GM18951 (cell line): ENCODE data around the gene LRFN4.

Experiments used
- POLR2A ChIP-seq: IDR thresholded peaks from 4 replicates; pipeline ENCODE4 v1.6.1; 2011; ENCODE audit warnings: mild to moderate bottlenecking; ENCODE audit not compliant: insufficient read length, insufficient read depth; ENCODE audit errors: extremely low read depth
- in situ Hi-C: fragments of 300-500 bp; cut with MboI; formaldehyde crosslinking; loops from one replicate; pipeline ENCODE4 v1.12.0; 2022; ENCODE audit warnings: low sequenced_read_pairs, mixed read lengths, inconsistent platforms; ENCODE audit not compliant: unreplicated experiment

The LRFN4 gene

DNA sequence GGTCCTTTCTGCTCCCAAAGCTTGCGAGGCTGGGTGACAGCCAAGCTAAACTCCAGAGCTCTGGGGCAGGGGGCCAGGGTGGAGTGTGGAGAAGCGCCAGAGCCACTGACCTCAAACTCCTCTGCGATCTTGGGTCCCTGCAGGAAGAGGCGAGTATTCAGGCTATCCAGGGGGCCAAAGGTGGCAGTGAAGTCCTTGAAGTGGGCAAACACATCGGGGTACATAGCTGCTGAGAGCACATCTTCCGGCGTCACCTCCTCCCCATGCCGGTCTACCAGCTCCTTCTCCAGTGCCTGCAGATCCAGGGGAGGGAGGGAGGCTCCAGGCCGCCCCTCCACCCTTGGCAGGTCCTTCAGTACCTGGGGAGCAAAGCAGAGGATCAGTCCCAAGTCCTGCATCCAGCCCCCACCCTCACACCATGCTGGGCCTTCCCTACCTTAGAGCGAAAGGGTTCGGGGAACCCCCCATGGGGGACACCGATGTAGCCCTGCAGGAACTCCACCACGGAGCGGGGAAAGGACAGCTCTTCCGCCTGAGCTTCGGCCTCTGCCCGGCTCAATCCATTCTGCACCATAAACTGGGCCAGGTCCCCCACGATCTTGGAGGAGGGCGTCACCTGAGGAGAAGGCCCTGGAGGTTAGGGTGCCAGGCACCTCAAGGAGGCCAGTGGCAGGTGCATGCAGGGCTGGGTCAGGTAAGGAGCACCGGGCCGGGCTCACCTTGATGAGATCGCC, 7.2 kb upstream of the LRFN4 start:
- TF ChIP-seq POLR2A: no peak

GRCh38 chr11:66850235-66850587, 6.7 kb upstream of the LRFN4 start:
- TF ChIP-seq POLR2A: no peak

More for the DNA sequence above, 7.2 kb upstream of the LRFN4 start:
- in situ Hi-C loops: loop anchor here (25.0 kb wide), 1 partner anchor 287 kb away; the partner anchor contains the start of gene CTSF

GRCh38 chr11:66850588-66851238, 6.2 kb upstream of the LRFN4 start:
- in situ Hi-C loops: no loop called here
- no peak for TF ChIP-seq POLR2A

More at GRCh38 chr11:66850235-66850587, 6.7 kb upstream of the LRFN4 start:
- in situ Hi-C loops: no loop called here

DNA sequence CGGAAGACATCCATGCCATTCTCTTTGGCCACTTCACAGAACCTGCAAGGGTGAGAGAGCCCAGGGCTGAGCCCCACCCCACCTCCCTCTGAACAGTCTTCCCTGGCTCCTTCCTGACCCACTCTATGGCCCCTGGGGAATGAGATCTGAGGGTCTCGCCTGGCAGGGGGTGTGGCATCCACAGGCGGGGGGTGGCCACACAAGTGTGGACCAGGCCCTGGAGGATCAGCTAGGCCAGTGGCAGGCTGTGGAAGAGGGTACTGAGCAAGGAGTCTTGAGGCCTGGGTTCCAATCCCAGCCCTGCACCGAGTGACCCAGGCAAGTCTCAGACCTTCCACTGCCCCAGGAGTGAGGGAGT, 5.6 kb upstream of the LRFN4 start:
- in situ Hi-C loops: no loop called here
- no peak for TF ChIP-seq POLR2A

- no peak for TF ChIP-seq POLR2A
- in situ Hi-C loops: no loop called here
Measured at GRCh38 chr11:66851698-66852465, 5.0 kb upstream of the LRFN4 start.

DNA sequence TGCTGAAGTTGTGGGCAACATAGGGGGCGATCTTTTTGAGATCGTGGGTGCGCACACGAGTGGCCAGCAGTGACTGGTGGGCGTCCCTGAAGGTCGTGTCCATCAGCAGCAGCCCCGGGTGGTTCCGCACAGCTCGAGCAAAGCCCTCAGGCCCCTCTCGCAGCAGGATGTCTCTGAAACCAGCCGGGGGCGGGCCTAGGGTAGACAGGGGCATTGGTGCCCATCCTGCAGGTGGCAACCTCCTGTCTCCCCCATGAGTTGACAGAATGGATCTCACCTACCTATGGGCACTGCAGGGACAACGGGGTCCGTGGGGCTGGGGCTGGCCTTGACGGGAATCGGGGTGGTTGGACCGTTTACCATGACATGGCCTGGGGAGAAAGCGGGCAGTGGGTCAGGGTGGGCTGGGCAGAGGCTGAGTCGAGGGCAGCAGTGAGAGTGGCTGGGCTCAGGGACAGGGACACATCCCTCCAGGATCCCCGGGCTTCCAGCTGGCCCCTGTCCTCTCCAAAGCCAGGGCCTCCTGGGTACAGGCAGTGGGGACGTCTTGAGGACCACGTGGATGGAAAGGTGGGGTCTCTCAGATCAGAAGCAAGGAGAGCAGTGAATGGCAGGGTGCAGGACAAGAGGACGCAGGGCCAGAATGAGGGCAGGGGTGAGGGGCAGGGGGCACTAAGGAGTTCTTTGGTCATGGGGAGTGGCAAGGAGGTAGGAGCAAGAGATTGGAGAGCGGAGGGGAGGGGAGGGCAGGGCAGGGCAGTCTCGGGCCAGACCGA, 4.2 kb upstream of the LRFN4 start:
- in situ Hi-C loops: no loop called here
- TF ChIP-seq POLR2A: no peak

DNA sequence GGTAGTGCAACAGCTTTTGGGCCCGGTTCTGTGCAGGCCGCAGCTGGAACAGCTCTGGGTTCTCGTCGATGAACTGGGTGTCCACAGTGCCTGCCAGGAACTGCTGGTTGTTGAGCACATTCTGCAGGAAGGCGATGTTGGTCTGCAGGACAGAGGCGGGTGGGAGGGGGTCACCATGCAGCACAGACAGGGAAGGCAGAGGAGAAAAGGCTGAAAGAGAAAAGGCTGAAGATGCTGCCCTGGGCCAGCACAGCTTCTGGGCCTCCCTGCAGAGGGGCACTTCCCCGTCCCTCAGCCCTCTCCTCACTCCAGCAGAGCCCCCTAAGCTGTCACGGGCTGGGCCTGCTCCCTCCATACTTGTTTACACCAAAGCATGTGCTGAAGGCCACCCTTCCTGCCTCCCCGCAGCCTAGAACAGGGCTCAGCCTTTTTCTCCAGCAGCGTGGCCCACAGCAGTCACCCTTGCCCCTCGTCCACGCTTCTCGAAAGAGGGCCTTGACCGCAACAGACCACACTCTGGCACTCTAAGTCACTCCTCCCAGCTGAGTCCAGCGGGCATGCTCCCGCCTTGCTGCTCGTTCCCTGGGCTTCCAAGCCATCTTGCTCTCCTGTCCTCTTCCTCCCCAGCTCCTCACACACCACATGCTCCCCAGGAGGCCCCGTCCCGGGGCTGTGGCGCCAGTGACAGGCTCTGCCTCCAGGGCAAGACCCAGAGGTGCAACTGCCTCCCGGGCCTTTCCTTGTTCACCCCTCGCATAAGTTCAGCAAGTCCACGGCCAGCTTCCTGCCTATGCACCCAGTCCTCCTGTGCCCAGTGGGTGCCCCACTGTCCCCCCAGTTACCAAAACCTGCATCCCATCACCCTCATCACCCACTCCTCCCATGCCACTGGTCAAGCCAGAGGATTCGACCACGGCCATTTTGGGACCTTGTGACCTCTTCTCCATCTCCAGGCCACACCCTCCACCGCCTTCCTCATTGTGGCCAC, 3.3 kb upstream of the LRFN4 start:
- in situ Hi-C loops: no loop called here

DNA sequence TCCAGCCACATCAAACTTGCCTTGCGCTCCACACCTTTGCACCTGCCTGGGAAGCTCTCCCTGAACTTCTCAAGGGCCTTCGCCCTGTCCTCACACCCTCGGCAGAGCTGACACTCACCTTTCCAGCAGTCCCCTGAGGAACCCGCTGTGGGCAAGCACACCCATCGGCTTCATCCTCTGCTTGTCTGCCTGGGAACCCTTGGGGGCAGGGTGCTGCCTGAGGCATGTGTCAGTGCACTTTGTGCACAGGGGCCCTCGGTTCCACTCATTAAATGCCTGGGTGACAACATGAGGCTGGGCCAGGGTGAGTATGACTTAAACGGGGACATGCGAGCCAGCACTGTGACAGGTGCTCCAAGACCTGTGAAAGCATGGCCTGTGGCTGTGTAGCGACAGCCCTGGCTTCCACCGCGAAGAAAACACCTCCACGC, 2.6 kb upstream of the LRFN4 start:
- in situ Hi-C loops: no loop called here
- no peak for TF ChIP-seq POLR2A

More for the DNA sequence above, 3.3 kb upstream of the LRFN4 start:
- no peak for TF ChIP-seq POLR2A

DNA sequence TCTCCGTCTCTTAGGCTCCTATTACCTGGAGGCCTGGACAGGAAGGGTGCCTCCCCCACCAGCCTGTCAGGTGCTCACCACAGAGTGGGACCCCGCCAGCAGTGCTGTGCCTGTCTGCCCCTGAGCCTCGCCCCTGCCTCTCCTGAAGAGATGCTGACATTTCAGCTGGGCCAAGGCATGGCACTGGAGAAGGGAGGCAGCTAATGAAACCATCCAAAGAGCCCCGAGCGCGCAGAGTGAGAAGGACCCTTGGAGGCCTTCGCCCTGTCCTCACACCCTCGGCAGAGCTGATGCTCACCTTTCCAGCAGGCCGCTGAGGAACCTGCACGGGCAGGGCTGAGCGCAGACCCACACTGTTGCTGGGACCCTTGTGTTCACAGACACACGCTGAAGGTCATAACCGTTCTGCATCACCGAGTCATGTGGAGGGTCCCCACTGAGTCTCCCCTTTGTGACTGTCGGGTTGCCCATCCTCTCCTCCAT, 2.1 kb upstream of the LRFN4 start:
- in situ Hi-C loops: no loop called here
- no peak for TF ChIP-seq POLR2A

- in situ Hi-C loops: no loop called here
- peak; percentile 84 for TF ChIP-seq POLR2A
Measured at GRCh38 chr11:66855574-66856495, 1.0 kb upstream of the LRFN4 start.
